AG08396 (cell line): ENCODE results near the gene LSM7.

Experiments used
- DNase-seq: peaks from one replicate; pipeline ENCODE4 v3.0.0; 2012; ENCODE audit warnings: low spot score, mixed read lengths

The LSM7 gene

DNA sequence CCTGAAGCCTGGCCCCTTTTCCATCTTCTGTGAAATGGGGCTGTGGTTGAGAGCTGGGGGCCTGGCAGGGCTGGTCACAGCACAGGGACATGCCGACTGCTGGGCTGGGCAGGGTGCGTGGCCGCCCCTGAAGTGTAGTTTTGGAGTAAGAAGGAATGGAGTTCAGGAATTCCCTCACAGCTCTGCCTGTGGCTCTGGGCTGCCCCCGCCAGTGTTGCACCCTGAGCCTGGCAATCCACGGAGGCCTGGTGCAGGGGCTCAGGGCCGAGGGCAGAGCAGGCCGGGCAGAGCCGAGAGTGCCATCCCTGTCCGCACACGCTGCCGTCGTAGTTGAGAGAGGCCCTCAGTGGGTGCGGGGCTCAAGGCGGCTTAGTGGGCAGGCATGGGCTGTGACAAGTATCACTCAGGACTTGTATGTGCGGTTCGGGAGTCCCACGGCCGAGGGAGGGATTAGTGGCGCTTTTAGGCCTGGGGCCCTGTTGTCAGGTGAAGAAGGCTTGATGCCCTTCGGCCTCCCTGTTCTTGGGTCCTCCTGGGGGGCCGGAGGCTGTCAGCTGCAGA, 9.7 kb upstream of the LSM7 start:
- no peak for DNase-seq

DNA sequence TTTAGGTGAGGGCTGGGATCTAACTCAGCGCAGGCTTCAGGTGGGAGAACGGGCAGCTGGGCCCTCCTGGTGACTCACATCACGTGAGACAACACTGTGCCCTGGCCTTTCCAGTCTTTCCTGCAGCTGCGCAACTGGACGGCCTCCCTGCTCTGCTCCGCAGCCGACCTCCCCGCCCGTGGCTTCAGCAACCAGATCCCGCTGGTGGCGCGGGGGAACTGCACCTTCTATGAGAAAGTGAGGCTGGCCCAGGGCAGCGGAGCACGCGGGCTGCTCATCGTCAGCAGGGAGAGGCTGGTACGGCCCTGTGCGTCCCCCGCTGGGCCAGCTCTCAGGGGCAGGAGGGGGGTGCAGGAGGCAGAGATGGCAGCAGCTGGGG, 8.9 kb upstream of the LSM7 start:
- DNase-seq: no peak

DNA sequence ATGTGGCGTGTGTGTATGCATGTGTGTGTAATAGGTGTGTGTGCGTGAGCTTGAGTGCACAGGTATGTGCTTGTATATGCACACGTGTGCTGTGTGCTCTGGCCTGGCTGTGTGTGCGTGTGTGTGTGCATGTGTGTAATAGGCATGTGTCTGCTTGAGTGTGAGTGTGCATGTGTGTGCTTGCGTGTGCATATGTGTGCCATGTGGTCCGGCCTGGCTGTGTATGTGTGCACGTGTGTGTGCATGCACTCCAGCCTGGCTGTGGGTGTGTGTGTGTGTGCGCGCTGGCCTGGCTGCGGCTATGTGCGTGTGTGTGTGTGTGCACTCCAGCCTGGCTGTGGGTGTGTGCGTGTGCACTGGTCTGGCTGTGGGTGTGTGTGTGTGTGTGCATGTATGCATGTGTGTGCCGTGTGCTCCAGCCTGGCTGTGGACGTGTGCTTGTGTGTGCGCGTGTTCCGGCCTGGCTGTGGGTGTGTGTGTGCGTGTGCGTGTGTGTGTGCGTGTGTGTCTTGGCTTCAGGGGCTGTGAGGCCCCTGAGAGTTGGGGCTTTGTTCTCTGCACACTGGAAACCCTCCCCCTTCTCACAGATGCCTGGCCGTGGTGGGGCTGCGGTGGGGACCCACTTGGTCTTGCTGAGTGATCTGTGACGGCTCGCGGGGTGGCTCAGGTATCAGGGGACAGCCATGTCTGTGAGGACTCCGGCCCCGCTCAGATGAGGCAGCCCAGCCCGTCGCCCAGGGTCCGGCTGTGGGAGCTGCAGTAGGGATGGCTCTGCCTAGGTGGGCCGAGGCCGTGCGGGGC, 8.3 kb upstream of the LSM7 start:
- no peak for DNase-seq

DNA sequence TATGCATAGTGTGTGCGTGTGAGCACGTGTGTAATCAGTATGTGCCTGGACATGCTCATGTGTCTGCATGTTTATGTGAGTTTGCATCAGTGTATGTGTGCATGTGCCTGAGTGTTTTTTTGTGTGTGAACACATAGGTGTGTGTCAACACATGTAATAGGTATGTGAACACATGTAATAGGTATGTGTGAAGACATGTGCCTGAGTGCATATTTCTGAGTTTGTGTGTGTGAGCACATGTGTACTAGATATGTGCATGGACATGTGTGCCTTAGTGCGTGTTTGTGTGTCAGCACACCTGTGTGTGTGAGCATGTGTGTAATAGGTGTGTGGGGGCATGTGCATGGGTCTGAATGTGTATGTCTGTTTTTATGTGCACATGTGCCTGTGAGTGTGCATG, 7.5 kb upstream of the LSM7 start:
- no peak for DNase-seq

DNA sequence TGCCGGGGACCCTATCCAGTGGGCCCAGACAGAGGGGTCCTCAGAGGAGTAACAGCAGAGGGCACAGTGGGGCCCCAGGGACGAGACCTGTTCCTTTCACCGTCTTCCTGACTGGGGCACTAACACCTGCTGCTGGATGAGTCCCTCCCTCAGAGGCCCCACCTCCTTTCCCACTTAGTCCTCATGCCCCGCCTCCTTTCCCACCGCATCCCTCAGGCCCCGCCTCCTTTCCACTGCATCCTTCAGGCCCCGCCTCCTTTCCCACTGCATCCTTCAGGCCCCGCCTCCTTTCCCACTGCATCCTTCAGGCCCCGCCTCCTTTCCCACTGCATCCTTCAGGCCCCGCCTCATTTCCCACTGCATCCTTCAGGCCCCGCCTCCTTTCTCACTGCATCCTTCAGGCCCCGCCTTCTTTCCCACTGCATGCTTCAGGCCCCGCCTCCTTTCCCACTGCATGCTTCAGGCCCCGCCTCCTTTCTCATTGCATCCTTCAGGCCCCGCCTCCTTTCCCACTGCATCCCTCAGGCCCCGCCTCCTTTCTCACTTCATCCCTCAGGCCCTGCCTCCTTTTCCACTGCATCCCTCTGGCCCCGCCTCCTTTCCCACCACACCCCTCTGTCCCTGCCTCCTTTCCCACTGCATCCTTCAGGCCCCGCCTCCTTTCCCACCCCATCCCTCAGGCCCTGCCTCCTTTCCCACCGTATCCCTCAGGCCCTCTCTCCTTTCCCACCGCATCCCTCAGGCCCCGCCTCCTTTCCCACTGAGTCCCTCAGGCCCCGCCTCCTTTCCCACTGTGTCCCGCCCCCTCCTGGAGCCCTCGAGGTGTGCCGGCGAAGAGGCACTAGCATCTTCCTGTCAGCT, 6.8 kb upstream of the LSM7 start:
- DNase-seq: no peak

DNA sequence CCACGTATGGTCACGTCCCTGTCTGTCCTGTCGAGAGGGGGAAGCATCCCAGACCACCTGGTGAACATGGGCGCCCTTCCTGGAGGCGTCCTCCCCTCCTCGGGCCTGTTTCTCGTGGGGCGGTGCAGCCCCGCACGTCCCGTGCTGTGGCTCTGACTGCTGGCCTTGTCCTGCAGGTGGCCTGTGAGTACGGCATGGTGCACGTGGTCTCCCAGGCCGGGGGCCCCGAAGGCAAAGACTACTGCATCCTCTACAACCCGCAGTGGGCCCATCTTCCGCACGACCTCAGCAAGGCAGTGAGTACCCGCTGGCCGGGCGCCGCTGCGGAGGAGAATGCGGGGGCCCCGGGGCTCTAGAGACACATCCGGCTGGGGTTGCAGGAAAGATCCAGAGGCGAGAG, 6.0 kb upstream of the LSM7 start:
- DNase-seq: no peak

DNA sequence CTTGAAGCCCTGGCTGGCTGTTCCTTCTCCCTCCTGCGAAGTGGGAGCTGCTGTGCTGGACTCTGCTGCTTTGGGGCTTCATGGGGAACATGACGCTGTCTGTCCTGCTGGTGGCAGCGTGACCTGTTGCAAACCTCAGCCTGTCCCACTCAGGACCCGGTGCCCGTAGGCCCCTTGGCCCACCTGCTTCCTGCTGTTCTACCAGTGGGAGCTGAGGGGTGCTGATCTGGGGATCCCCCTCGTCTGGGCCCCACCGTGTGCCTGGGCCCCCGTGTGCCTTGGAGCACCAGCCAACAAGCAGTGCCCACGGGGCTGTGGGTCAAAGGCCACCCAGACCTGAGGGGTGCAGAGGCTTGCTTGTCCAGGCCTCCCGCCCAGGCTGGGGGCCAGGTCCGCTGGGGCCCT, 5.4 kb upstream of the LSM7 start:
- no peak for DNase-seq

DNA sequence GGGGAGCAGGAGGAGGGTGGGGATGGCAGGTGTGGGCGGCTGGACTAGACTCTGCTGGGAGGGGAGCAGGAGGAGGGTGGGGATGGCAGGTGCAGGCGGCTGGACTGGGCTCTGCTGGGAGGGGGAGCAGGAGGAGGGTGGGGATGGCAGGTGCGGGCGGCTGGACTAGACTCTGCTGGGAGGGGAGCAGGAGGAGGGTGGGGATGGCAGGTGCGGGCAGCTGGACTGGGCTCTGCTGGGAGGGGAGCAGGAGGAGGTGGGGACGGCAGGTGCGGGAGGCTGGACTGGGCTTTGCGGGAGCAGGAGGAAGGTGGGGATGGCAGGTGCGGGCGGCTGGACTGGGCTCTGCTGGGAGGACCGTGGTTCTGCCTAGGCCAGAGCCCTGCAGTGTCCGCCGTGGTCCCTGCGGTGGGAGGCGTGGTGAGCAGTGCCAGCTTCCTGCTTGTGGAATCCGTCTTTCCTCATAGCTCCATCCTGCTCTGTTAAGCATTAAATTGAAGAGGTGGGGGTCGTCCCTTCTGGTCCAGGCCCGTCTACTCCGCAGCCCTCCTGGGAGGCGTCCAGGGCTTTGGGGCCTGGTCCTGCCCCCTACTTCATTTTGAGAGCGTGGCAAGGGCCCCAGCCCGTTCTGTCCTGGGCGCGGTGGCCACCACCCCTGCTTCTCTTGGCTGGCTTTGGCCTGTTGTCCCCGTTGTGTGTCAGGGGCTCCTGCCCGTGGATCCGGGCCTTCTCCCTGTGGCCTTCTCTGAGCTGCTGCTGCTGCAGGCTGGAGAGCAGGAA, 4.8 kb upstream of the LSM7 start:
- DNase-seq: no peak

DNA sequence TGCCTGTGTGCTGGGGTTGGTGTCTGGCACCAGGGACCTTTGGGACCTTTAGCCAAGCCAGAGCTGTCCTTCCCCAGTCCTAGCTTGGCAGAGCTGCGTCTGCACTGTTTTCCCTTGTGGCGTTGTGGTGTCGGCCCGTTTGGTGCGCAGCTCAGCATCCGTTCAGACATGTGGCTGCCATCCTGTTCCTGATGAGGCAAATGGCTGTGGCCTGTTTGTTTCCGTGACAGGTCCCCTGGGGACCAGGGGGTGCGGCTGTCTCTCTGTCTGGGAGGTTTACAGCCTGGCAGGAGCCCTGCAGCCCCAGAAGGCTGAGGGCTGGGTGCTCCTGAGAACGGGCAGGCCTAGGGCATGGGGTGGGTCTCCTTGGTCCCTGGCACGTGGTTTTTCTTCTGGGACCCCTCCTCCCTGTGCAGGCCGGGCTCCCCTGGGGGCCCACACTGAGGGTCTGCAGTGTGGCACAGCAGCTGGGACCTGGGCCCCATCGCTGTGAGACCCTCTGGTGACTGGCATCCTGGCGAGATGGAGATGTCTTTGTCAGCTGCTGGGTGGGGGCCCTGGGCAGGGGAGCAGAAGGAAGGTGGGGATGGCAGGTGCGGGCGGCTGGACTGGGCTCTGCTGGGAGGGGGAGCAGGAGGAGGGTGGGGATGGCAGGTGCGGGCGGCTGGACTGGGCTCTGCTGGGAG, 4.1 kb upstream of the LSM7 start:
- no peak for DNase-seq

DNA sequence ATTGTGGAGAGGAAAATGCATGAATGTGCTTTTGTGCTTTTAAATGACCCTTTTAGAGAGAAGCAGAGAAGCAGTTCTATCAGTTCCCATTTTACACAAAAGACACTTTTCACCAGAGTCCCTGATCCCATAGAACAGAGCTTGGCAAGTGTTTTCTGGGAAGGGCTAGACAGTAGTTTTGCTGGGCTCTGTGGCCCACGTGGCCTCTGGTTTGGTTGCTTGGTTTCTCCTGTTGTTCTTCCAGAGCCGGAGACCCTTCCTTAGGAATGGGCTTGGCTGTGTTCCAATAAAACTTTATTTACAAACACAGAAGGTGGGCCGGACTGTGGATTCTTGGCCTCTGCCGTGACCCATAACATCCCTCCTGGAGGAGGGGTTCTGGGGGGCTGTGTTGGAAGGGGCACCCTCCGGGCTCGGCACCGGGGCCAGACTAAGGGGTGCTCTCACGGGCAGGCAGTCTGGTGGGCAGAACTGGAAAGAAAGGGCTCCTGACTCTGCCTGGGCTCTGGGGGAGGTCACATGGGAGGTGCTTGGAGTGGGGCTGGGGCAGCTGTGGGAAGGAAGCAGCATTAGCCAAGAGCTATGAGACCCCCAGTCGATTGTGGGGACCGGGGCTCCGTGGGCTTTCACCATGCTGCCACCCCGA, 3.3 kb upstream of the LSM7 start:
- DNase-seq: no peak

DNA sequence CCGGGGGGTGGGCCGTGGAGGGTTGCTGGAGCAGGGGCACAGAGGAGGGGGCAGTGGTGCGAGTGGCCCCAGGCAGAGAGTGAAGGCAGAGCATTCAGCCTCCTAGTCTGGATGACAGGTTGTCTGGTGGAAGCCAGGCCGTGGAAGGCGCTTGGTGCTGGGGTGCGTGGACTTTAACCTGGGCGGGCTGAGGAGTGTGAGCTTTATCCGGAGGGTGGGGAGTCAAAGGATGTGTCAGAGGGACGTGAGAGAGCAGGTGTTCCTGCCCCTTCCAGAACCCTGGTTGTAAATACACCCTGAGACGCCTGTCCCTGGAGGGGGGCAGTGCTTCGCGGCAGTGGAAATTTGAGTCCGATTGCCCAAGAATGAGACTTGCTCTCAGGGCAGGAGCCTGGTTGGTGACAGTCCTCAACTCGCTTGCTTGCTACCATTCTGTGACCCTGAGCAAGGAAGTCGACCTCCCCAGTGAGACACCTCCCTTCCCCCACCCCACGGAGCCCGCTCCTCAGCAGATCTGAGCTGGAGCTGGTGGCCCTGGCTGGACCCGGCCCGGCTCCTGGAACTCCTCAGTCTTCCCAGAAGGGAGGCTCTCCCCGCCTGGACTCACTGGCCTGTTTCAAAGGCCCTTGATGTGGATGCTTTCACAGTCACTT, 2.4 kb upstream of the LSM7 start:
- DNase-seq: no peak

DNA sequence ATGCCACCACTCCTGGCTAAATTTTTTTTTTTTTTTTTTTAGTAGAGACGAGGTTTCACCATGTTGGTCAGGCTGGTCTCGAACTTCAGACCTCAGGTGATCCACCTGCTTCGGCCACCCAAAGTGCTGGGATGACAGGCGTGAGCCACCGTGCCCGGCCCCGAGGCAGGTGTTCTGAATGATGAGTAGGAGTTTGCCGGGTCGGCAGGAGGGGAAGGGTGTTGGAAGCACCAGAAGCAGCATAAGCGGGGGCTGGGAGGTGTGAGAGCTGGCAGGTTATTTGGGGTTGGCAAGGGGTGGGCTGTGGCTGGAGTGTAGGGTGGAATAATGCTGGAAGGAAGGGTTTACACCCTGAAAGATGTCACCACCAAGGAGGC, 1.9 kb upstream of the LSM7 start:
- no peak for DNase-seq

DNA sequence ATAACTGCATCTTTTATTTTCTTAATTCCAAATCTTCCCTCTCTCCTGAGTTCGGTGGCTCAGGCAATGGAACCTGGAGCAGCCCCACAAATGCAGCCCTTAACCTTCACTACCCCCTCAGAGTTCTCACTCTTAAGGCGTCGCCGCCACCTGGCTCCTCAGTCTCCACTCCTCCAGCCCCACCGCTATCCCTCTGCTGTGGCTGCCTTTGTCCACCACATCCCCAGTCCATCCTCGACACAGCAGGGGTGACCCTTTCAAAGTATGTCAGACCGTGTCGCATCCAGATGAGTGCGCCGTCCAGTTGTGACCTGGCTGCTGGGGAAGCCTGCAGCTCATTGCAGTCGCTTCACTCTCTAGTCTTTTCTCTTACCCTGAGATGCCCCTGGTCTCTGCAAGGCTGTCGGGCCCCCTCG, 1.1 kb upstream of the LSM7 start:
- DNase-seq: peak; percentile 45

DNA sequence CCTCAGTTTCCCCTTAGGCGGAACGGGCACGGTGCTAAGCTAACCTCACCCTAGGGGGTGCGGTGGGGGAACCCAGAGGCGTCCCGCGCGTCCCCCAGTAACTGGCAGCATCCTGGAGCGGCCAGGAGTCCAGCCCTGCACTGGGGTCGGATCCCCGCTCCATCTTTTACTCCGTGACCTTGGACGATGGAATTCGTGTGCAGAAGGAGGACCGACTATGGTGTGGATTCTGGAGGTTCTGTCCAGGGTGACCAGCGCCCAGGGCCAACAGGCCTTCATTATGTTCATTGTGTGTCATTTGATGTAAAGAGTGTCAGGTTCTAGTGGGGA, 728 bp upstream of the LSM7 start:
- DNase-seq: peak; percentile 40

DNA sequence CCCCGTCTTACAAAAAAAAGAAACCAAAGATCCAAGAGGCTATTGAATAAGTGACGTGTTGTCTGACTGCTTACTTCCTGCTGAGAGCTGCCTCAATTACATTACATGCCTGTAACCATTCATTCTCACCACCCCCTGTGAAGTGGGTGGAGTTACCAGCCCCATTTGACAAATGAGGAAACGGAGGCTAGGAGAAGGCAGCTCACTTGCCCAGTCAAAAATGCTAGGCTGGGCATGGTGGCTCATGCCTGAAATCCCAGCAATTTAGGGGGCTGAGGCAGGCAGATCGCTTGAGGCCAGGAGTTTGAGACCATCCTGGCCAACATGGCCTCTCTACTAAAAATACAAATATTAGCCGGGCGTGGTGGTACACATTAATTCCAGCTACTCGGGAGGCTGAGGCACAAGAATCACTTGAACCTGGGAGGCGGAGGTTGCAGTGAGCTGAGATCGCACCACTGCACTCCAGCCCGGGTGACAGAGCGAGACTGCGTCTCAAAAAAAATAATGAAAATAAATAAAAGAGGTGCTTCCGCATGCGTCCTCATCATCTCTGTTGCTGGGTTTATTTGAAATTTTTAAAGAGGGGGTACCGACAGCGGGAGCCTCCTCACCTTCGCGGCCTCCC, 499 bp downstream of the LSM7 start:
- DNase-seq: peak; percentile 83

DNA sequence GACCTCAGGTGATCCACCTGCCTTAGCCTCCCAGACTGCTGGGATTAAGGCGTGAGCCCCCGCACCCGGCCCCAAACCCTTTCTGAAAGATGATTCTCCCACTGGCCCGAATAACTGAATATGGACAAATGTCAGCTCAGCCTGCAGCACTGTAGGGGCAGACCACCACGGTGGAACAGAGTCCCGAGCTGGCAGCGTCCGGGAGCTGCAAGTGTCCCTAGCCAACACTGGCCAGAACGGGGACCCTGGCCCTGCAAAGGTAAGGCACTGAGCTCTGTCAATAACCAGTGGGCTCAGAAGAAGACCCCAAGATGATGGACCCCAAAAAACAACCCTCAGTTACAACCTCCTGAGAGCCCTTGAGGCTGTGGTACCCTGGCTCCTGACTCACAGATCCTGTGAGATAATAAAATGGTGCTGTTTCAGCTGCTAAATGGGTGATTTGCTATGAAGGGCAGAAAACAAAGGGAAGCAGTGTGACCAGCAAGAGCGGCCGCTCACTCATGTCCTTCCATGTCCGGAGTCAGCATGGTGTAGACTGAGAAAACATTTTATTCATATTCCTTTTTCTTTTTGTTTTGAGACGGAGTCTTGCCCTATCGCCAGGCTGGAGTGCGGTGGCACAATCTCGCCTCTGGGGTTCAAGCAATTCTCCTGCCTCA, 1.6 kb downstream of the LSM7 start:
- DNase-seq: no peak

DNA sequence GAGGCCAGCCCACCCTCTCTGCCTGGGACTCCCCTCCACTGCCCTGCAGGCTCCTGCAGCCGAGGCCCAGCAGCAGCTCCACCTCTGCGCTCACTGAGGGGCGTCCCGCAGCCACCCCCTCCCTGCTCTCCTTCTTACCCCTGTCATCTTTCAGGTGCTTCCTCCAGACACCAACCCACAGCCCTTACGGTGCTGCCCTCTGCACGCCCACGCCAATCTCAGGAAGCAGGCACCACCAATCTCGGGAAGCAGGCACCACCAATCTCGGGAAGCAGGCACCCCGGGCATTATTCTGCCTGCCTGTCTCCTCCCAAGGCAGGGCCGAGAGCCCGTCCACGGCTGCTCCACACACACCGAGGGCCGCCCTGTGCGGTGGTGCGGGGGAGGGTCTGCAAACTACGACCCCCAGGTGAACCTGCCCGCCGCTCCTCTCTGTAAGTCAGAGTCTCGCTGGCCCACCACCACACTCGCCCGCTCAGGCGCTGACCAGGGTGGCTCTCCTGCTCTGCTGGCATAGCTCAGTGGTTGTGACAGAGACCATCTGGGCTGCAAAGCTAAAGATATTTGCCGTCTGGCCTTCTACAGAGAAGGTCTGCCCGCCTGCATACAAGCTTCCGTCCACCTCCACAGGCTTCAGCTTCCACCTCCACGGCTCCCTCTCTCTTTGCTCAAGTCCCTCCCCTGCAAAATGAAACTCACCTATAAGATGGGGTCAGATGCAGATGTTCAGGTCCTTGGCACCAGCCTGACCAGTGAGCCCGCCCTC, 2.9 kb downstream of the LSM7 start:
- no peak for DNase-seq

DNA sequence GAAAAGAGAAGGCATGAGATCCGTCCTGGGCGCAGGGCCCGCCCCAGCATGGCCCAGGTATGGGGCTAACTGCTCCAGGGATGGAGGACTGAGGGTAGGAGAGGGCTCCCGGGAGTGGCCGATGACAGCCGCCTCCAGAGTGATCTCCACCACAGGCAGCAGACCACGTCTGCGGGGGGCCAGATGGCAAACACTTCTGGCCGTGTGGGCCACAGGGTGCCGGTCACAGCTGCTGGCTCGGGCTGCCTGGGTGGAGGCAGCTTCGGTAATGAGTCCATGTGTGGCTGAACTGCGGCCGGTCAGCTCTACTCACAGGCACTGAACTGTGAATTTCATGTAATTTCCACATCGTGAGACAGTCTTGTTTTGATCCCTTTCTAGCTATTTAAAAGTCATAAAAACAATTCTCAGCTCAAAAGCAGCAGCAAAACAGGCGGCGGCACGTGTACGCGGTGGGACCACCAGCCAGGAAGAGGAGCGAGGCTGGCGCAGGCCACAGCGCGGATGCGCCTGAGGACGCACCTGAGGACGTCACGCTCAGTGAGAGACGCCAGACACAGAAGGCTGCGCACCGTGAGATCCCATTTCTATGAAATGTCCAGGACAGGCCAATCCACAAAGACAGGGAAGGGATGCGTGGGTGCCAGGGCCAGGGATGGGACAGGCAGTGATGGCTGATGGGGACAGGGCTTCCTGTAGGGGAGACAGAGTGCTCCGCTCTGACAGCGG, 4.0 kb downstream of the LSM7 start:
- no peak for DNase-seq
